ENCODE results near the gene MADD. TPM values are rescaled to one million over a fixed set of nuclear protein-coding genes. Genes with fewer than 3 reads are reported as not detected.

Gene MADD
- total and polyA plus RNA-seq, 2 experiments from 2014 or later, result 13.4 to 43.8 TPM

DNA sequence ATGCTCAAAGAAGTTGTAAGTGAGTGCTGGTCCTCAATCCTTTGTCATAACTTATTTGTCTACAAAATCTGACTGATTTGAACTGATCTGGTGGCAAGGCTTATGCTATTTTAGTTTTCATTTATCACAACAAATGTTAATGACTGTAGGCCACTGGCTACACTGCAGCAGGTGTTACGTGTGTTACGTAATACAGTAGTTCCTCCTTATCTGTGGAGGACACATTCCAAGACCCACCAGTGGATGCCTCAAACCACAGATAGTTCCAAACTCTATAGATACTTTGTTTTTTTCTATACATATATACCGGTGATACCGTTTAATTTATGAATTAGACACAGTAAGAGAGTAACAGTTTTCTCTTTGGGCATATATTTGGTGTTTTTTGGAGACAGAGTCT is 7.0 kb downstream of the MADD start:
- peaks cover 2% of the 10 kb centered on the region; the same call in 1 of the 2 replicates for H3K4me1 ChIP-seq (ENCODE audit: insufficient read depth)
- H3K4me2 ChIP-seq, result no peak overlapping the region
- no peaks in the 10 kb centered on the region for H3K27me3 ChIP-seq (ENCODE audit: insufficient read depth)
- TF ChIP-seq, protein P1, sequence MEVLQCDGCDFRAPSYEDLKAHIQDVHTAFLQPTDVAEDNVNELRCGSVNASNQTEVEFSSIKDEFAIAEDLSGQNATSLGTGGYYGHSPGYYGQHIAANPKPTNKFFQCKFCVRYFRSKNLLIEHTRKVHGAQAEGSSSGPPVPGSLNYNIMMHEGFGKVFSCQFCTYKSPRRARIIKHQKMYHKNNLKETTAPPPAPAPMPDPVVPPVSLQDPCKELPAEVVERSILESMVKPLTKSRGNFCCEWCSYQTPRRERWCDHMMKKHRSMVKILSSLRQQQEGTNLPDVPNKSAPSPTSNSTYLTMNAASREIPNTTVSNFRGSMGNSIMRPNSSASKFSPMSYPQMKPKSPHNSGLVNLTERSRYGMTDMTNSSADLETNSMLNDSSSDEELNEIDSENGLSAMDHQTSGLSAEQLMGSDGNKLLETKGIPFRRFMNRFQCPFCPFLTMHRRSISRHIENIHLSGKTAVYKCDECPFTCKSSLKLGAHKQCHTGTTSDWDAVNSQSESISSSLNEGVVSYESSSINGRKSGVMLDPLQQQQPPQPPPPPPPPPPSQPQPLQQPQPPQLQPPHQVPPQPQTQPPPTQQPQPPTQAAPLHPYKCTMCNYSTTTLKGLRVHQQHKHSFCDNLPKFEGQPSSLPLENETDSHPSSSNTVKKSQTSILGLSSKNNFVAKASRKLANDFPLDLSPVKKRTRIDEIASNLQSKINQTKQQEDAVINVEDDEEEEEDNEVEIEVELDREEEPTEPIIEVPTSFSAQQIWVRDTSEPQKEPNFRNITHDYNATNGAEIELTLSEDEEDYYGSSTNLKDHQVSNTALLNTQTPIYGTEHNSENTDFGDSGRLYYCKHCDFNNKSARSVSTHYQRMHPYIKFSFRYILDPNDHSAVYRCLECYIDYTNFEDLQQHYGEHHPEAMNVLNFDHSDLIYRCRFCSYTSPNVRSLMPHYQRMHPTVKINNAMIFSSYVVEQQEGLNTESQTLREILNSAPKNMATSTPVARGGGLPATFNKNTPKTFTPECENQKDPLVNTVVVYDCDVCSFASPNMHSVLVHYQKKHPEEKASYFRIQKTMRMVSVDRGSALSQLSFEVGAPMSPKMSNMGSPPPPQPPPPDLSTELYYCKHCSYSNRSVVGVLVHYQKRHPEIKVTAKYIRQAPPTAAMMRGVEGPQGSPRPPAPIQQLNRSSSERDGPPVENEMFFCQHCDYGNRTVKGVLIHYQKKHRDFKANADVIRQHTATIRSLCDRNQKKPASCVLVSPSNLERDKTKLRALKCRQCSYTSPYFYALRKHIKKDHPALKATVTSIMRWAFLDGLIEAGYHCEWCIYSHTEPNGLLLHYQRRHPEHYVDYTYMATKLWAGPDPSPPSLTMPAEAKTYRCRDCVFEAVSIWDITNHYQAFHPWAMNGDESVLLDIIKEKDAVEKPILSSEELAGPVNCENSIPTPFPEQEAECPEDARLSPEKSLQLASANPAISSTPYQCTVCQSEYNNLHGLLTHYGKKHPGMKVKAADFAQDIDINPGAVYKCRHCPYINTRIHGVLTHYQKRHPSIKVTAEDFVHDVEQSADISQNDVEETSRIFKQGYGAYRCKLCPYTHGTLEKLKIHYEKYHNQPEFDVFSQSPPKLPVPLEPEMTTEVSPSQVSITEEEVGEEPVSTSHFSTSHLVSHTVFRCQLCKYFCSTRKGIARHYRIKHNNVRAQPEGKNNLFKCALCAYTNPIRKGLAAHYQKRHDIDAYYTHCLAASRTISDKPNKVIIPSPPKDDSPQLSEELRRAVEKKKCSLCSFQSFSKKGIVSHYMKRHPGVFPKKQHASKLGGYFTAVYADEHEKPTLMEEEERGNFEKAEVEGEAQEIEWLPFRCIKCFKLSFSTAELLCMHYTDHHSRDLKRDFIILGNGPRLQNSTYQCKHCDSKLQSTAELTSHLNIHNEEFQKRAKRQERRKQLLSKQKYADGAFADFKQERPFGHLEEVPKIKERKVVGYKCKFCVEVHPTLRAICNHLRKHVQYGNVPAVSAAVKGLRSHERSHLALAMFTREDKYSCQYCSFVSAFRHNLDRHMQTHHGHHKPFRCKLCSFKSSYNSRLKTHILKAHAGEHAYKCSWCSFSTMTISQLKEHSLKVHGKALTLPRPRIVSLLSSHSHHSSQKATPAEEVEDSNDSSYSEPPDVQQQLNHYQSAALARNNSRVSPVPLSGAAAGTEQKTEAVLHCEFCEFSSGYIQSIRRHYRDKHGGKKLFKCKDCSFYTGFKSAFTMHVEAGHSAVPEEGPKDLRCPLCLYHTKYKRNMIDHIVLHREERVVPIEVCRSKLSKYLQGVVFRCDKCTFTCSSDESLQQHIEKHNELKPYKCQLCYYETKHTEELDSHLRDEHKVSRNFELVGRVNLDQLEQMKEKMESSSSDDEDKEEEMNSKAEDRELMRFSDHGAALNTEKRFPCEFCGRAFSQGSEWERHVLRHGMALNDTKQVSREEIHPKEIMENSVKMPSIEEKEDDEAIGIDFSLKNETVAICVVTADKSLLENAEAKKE (CRISPR knock-in tag; IDR thresholded peaks at IDR 0.05), result no peak
- TF ChIP-seq POLR2AphosphoS5 (IDR thresholded peaks at IDR 0.05; ENCODE audit: low read depth) (no peak), EZH2 (IDR thresholded peaks at IDR 0.05; ENCODE audit: low read depth, unreplicated experiment) (no peak), ZNF114 (CRISPR knock-in tag; IDR thresholded peaks at IDR 0.05) (no peak), NANOG (IDR thresholded peaks at IDR 0.05; ENCODE audit: borderline replicate concordance) (no peak), EZH2phosphoT487 (IDR thresholded peaks at IDR 0.05; ENCODE audit: unreplicated experiment) (no peak), CREB1 (CRISPR knock-in tag; IDR thresholded peaks at IDR 0.05; ENCODE audit: low read depth) (no peak), STAT1 (IDR thresholded peaks at IDR 0.05; ENCODE audit: unreplicated experiment) (no peak), JUNB (IDR thresholded peaks at IDR 0.05; ENCODE audit: unreplicated experiment) (no peak), ZNF331 (CRISPR knock-in tag; IDR thresholded peaks at IDR 0.05; ENCODE audit: low read depth) (no peak)
- TF ChIP-seq, protein P2, sequence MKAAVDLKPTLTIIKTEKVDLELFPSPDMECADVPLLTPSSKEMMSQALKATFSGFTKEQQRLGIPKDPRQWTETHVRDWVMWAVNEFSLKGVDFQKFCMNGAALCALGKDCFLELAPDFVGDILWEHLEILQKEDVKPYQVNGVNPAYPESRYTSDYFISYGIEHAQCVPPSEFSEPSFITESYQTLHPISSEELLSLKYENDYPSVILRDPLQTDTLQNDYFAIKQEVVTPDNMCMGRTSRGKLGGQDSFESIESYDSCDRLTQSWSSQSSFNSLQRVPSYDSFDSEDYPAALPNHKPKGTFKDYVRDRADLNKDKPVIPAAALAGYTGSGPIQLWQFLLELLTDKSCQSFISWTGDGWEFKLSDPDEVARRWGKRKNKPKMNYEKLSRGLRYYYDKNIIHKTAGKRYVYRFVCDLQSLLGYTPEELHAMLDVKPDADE (IDR thresholded peaks at IDR 0.05), result no peak
- TF ChIP-seq, protein P3, sequence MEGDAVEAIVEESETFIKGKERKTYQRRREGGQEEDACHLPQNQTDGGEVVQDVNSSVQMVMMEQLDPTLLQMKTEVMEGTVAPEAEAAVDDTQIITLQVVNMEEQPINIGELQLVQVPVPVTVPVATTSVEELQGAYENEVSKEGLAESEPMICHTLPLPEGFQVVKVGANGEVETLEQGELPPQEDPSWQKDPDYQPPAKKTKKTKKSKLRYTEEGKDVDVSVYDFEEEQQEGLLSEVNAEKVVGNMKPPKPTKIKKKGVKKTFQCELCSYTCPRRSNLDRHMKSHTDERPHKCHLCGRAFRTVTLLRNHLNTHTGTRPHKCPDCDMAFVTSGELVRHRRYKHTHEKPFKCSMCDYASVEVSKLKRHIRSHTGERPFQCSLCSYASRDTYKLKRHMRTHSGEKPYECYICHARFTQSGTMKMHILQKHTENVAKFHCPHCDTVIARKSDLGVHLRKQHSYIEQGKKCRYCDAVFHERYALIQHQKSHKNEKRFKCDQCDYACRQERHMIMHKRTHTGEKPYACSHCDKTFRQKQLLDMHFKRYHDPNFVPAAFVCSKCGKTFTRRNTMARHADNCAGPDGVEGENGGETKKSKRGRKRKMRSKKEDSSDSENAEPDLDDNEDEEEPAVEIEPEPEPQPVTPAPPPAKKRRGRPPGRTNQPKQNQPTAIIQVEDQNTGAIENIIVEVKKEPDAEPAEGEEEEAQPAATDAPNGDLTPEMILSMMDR (conservative IDR thresholded peaks at IDR 0.05; ENCODE audit: low read depth in 2 of 2), result no peak
- TF ChIP-seq, protein P4, sequence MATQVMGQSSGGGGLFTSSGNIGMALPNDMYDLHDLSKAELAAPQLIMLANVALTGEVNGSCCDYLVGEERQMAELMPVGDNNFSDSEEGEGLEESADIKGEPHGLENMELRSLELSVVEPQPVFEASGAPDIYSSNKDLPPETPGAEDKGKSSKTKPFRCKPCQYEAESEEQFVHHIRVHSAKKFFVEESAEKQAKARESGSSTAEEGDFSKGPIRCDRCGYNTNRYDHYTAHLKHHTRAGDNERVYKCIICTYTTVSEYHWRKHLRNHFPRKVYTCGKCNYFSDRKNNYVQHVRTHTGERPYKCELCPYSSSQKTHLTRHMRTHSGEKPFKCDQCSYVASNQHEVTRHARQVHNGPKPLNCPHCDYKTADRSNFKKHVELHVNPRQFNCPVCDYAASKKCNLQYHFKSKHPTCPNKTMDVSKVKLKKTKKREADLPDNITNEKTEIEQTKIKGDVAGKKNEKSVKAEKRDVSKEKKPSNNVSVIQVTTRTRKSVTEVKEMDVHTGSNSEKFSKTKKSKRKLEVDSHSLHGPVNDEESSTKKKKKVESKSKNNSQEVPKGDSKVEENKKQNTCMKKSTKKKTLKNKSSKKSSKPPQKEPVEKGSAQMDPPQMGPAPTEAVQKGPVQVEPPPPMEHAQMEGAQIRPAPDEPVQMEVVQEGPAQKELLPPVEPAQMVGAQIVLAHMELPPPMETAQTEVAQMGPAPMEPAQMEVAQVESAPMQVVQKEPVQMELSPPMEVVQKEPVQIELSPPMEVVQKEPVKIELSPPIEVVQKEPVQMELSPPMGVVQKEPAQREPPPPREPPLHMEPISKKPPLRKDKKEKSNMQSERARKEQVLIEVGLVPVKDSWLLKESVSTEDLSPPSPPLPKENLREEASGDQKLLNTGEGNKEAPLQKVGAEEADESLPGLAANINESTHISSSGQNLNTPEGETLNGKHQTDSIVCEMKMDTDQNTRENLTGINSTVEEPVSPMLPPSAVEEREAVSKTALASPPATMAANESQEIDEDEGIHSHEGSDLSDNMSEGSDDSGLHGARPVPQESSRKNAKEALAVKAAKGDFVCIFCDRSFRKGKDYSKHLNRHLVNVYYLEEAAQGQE (IDR thresholded peaks at IDR 0.05; ENCODE audit: unreplicated experiment), result no peak
- Mint-ChIP-seq H3K27ac (no peak overlapping the region), H3K9me3 (no peaks in the 10 kb centered on the region), H3K36me3 (ENCODE audit: low read depth) (peaks cover 60% of the 10 kb centered on the region), H3K4me3 (no peak overlapping the region), H3K27me3 (ENCODE audit: insufficient read depth, low read depth, poor library complexity) (peaks cover 3% of the 10 kb centered on the region), H3K4me1 (peaks cover 23% of the 10 kb centered on the region)
- no peaks in the 10 kb centered on the region for H3F3A ChIP-seq (replicated peaks; ENCODE audit: low read depth)
- H2AFZ ChIP-seq, result no peak overlapping the region
- peaks cover 27% of the 10 kb centered on the region for H3K79me2 ChIP-seq (replicated peaks; ENCODE audit: insufficient read depth)
- H4K20me1 ChIP-seq (replicated peaks; ENCODE audit: insufficient read depth), result peaks cover 22% of the 10 kb centered on the region
- DNase-seq (ENCODE audit: low spot score) (no peak), ATAC-seq (no peak)
- peaks cover 29% of the 10 kb centered on the region for H3K36me3 ChIP-seq (ENCODE audit: insufficient read depth)
- H3K9me2 ChIP-seq (ENCODE audit: insufficient read depth), result no peaks in the 10 kb centered on the region
- no peak overlapping the region for H3K27ac ChIP-seq (ENCODE audit: low read depth)
- H3K4me3 ChIP-seq, result no peak overlapping the region

Measured in GM23338 (cell line).